Activated CD8-positive, alpha-beta memory T cell treated with anti-CD3 and anti-CD28 coated beads, Interleukin-2, amount 50 U/mL, for 24 hours (primary cell): ENCODE measurements around the gene ADI1.

ENCODE experiments used
- DNase-seq: peaks from one replicate; pipeline ENCODE4 v3.0.0-alpha.2; 2020; ENCODE audit errors: extremely low read depth

ADI1 gene

GRCh38 chr2:3519255-3520205 lies at the start of gene ADI1:
ADI1 (minus strand) TSS chr2:3519531; CDS start chr2:3519487, 44 bp downstream.
- peak; percentile 53 for DNase-seq

- no peak for DNase-seq
These were observed 47.5 kb upstream of the ADI1 start for GRCh38 chr2:3566806-3567205.

GRCh38 chr2:3565117-3565516 lies 45.8 kb upstream of the ADI1 start:
- DNase-seq, result no peak

- no peak for DNase-seq
These were observed 44.2 kb upstream of the ADI1 start for GRCh38 chr2:3563521-3563976.

- peak; percentile 93 for DNase-seq
These were observed 39.1 kb upstream of the ADI1 start, which contains the start of gene RNASEH1 for GRCh38 chr2:3558205-3559014. RNASEH1 (minus strand) TSS chr2:3558333; CDS start chr2:3558260, 73 bp downstream.

GRCh38 chr2:3557639-3558204 lies 38.4 kb upstream of the ADI1 start:
- DNase-seq, result no peak

- DNase-seq, result no peak
These were observed 34.6 kb upstream of the ADI1 start for GRCh38 chr2:3553946-3554345.

GRCh38 chr2:3547915-3548314 lies 28.6 kb upstream of the ADI1 start:
- DNase-seq, result no peak

GRCh38 chr2:3545788-3546478 lies 26.6 kb upstream of the ADI1 start:
- no peak for DNase-seq

GRCh38 chr2:3543023-3543683 lies 23.8 kb upstream of the ADI1 start:
- DNase-seq, result no peak

GRCh38 chr2:3542107-3542506 lies 22.8 kb upstream of the ADI1 start:
- no peak for DNase-seq

- no peak for DNase-seq
These were observed 20.5 kb upstream of the ADI1 start for GRCh38 chr2:3539836-3540235.

- DNase-seq, result no peak
These were observed 17.6 kb upstream of the ADI1 start for GRCh38 chr2:3536682-3537632.

GRCh38 chr2:3535794-3536681 lies 16.7 kb upstream of the ADI1 start:
- no peak for DNase-seq

GRCh38 chr2:3535467-3535793 lies 16.1 kb upstream of the ADI1 start:
- no peak for DNase-seq

- no peak for DNase-seq
These were observed 15.0 kb upstream of the ADI1 start for GRCh38 chr2:3534251-3534814.

GRCh38 chr2:3533836-3534235 lies 14.5 kb upstream of the ADI1 start:
- DNase-seq, result no peak

GRCh38 chr2:3532941-3533340 lies 13.6 kb upstream of the ADI1 start:
- DNase-seq, result no peak
